ENCODE results near the gene NAV3. TPM values are rescaled to one million over a fixed set of nuclear protein-coding genes. Genes with fewer than 3 reads are reported as not detected.

NAV3 gene
- total RNA-seq, 2 donors from 2014 or later = 9.0 to 12.6 TPM

GRCh38 chr12:77865178-77865577, 34.5 kb downstream of the NAV3 start:
- Histone ChIP-seq H3K36me3 (no peaks in the 10 kb centered on the region), H3K4me1 (replicated peaks) (no peaks in the 10 kb centered on the region), H3K4me3 (no peak overlapping the region), H3K27me3 (replicated peaks; ENCODE audit: insufficient read depth) (no peaks in the 10 kb centered on the region), H3K9me3 (no peaks in the 10 kb centered on the region), H3K27ac (no peak overlapping the region)
- intact Hi-C loops (cut with DNase I) = no loop called here
- TF ChIP-seq POLR2A (IDR thresholded peaks at IDR 0.05) (no peak), CTCF (IDR thresholded peaks at IDR 0.05) (no peak)
- 94% methylated on average over 1 of the region's 1 CpG for WGBS
- no peak for DNase-seq (ENCODE audit: low spot score)

GRCh38 chr12:77878901-77879300, 48.2 kb downstream of the NAV3 start:
- no peaks in the 10 kb centered on the region for H3K36me3 ChIP-seq
- no peaks in the 10 kb centered on the region for H3K27me3 ChIP-seq (replicated peaks; ENCODE audit: insufficient read depth)
- H3K9me3 ChIP-seq = no peaks in the 10 kb centered on the region
- DNase-seq (ENCODE audit: low spot score) = no peak
- TF ChIP-seq POLR2AphosphoS5 (IDR thresholded peaks at IDR 0.05) (no peak), POLR2A (IDR thresholded peaks at IDR 0.05) (no peak), CTCF (IDR thresholded peaks at IDR 0.05) (no peak)
- no peaks in the 10 kb centered on the region for H3K4me1 ChIP-seq (replicated peaks)
- intact Hi-C loops (cut with DNase I) = no loop called here
- 96% methylated on average over 3 of the region's 3 CpGs for WGBS
- no peak overlapping the region for H3K27ac ChIP-seq
- H3K4me3 ChIP-seq = no peak overlapping the region

- no peak for DNase-seq (ENCODE audit: low spot score)
- no peaks in the 10 kb centered on the region for H3K27me3 ChIP-seq (replicated peaks; ENCODE audit: insufficient read depth)
- H3K4me3 ChIP-seq = no peak overlapping the region
- TF ChIP-seq POLR2AphosphoS5 (IDR thresholded peaks at IDR 0.05) (no peak), POLR2A (IDR thresholded peaks at IDR 0.05) (no peak), CTCF (IDR thresholded peaks at IDR 0.05) (no peak)
- no peaks in the 10 kb centered on the region for H3K4me1 ChIP-seq (replicated peaks)
- no peak overlapping the region for H3K27ac ChIP-seq
- intact Hi-C loops (cut with DNase I) = no loop called here
- H3K36me3 ChIP-seq = no peaks in the 10 kb centered on the region
- H3K9me3 ChIP-seq = no peaks in the 10 kb centered on the region
Measured at GRCh38 chr12:77882709-77883108, 52.0 kb downstream of the NAV3 start.

GRCh38 chr12:77888611-77889010, 57.9 kb downstream of the NAV3 start:
- Histone ChIP-seq H3K4me3 (no peak overlapping the region), H3K27ac (no peak overlapping the region), H3K36me3 (no peaks in the 10 kb centered on the region), H3K4me1 (replicated peaks) (no peaks in the 10 kb centered on the region), H3K27me3 (replicated peaks; ENCODE audit: insufficient read depth) (no peaks in the 10 kb centered on the region), H3K9me3 (no peaks in the 10 kb centered on the region)
- WGBS = 67% methylated on average over 1 of the region's 1 CpG
- intact Hi-C loops (cut with DNase I) = no loop called here
- DNase-seq (ENCODE audit: low spot score) = no peak
- TF ChIP-seq POLR2AphosphoS5 (IDR thresholded peaks at IDR 0.05) (no peak), POLR2A (IDR thresholded peaks at IDR 0.05) (no peak), CTCF (IDR thresholded peaks at IDR 0.05) (no peak)

- Histone ChIP-seq H3K36me3 (no peaks in the 10 kb centered on the region), H3K27me3 (replicated peaks; ENCODE audit: insufficient read depth) (no peaks in the 10 kb centered on the region)
- 58% methylated on average over 3 of the region's 3 CpGs for WGBS
Measured at GRCh38 chr12:77891518-77892147, 60.9 kb downstream of the NAV3 start.

More at GRCh38 chr12:77891518-77892147, 60.9 kb downstream of the NAV3 start:
- Histone ChIP-seq H3K4me3 (no peak overlapping the region), H3K4me1 (replicated peaks) (no peaks in the 10 kb centered on the region), H3K27ac (no peak overlapping the region), H3K9me3 (no peaks in the 10 kb centered on the region)
- TF ChIP-seq CTCF (IDR thresholded peaks at IDR 0.05) = no peak
- no peak for TF ChIP-seq POLR2AphosphoS5 (IDR thresholded peaks at IDR 0.05)
- no peak for TF ChIP-seq POLR2A (IDR thresholded peaks at IDR 0.05)
- intact Hi-C loops (cut with DNase I) = no loop called here
- no peak for DNase-seq (ENCODE audit: low spot score)

Measured in prostate gland (tissue), 2 donors.